ENCODE measurements around the gene SPRED1.
"Not testable (repeated sequence)": the region's sequence is repeated elsewhere in the genome, so short reads cannot be mapped to it uniquely, and the experiment has no call there.

Gene SPRED1

DNA sequence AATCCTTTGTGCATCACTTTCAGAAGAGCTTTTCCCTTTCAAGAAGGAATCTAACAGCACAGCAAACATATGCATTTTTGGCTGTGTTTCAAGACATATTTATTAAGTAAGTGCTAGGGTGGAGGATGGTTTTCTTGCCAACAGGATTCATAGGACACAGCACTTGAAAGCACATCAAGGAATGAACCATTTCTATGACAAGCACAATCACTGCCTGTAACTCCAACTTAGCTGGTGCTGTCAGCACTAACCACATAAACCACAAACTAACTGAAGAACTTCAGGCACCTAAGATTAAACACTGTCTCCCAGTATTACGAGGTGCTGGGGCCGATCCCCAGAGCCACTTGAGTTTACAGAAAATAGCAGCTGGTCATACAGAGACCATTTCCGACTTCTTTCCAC, 35.4 kb upstream of the SPRED1 start:
- Histone ChIP-seq H3K36me3 (ENCODE audit: control insufficient read depth in 1 of 2, insufficient read depth in 2 of 2, low read length in 2 of 2) (no peaks in the 10 kb centered on the region), H3K27me3 (ENCODE audit: low read depth, low read length) (no peaks in the 10 kb centered on the region), H3K4me3 (ENCODE audit: low read depth in 1 of 2, low read length in 2 of 2) (no peak overlapping the region), H3K9me3 (ENCODE audit: control insufficient read depth in 1 of 2, low read length in 2 of 2) (no peaks in the 10 kb centered on the region), H3K4me1 (ENCODE audit: control insufficient read depth in 1 of 2, insufficient read depth in 2 of 2, low read length in 2 of 2) (peaks cover 9 to 10% of the 10 kb centered on the region in 2 donors), H3K27ac (ENCODE audit: low read length) (no peak overlapping the region)

DNA sequence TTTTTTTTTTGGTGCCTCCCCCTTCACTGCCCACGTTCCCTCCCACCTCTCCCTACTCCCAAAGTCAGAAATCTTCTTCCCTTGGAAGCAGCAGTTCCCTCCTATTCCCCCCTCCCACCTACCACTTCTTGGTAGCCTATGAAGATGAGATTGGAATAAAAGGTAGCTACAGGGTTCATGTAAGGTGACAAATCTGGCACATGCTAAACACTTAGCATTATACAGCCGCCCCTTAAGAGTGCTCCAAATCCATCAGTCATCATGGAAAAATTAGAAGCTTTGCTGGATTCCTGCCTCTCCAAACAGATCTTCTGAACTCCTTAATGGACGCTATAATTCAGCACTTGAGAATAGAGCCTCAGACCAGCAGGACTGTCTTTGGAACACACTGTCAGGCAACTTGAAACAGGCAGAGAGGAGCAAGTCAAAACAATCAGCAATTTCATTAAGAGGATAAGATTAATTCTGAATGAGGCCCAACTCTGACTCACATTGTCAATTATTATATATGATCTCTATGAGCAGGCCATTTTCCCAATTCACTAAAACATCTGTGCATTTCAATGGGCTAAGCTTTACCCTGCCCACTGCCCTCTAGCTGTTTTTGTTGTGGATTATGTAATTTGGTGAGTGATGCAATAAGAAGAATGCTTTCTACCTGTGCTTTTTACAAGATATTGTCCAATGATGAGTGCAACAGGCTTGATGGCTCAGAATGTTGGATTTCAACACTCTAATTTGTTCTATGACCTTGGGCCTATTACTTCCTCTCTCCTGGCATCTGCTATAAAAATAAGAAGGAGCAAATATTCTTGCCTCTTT, 34.6 kb upstream of the SPRED1 start:
- Histone ChIP-seq H3K36me3 (ENCODE audit: control insufficient read depth in 1 of 2, insufficient read depth in 2 of 2, low read length in 2 of 2) (no peaks in the 10 kb centered on the region), H3K4me1 (ENCODE audit: control insufficient read depth in 1 of 2, insufficient read depth in 2 of 2, low read length in 2 of 2) (peaks cover 4 to 10% of the 10 kb centered on the region in 2 donors), H3K27me3 (ENCODE audit: low read depth, low read length) (no peaks in the 10 kb centered on the region), H3K4me3 (ENCODE audit: low read depth in 1 of 2, low read length in 2 of 2) (no peak overlapping the region), H3K27ac (ENCODE audit: low read length) (no peak overlapping the region), H3K9me3 (ENCODE audit: control insufficient read depth in 1 of 2, low read length in 2 of 2) (no peaks in the 10 kb centered on the region)

DNA sequence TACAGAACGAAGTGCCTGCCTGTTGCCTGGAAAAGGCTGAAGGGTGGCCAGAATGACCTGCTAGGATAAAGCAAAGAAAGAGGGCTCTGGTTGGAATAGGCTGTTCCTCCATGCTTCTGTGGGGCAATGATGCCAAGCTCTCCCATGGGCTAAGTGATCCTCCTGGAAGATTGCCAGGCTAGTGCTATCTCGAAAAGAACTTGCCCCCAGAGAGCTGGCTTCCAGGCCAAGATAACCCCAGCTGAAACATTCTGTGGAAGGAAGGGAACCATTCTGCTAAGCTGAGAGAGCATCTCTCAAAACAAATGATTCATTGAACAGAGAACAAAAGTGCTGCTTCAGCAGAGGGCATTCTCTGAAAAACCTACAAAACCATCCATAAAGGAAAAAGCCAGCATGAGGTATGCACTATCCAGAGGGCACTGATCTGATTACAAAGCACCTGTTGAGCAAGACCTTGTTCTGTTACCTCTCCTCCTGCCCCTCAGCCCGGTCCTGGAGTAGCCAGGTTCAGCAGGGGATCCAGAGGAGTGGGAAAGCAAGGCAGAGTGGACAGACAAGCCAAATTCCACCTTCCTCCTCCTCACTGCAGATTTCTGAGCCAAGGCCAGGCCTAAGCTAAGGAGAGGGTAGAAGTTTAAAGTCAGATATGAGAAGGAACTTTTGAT, 31.9 kb upstream of the SPRED1 start:
- Histone ChIP-seq H3K27ac (ENCODE audit: low read length) (no peak overlapping the region), H3K9me3 (ENCODE audit: control insufficient read depth in 1 of 2, low read length in 2 of 2) (no peaks in the 10 kb centered on the region), H3K36me3 (ENCODE audit: control insufficient read depth in 1 of 2, insufficient read depth in 2 of 2, low read length in 2 of 2) (no peaks in the 10 kb centered on the region), H3K4me3 (ENCODE audit: low read depth in 1 of 2, low read length in 2 of 2) (no peak overlapping the region), H3K4me1 (ENCODE audit: control insufficient read depth in 1 of 2, insufficient read depth in 2 of 2, low read length in 2 of 2) (peaks cover 0 to 10% of the 10 kb centered on the region in 2 donors), H3K27me3 (ENCODE audit: low read depth, low read length) (no peaks in the 10 kb centered on the region)

DNA sequence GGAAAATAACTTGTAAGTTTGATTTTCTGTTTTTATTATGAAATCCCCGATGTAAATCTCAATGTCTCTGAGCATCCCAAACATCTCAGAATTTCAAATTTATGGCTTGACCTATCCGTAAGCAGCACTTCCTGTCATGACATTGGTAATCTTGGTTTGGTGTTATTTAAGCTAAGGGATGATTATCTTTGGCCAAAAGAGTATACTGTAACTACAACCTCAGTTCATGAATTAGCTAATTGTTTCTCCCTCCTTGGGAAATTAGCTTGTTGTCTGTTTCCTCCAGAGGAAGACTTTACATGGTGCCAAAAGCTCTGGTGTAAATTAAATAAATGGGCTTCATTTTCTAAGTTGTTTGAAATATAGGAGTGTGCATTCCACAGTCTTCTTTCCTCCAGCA, 28.1 kb upstream of the SPRED1 start:
- Histone ChIP-seq H3K27me3 (ENCODE audit: low read depth, low read length) (no peaks in the 10 kb centered on the region), H3K27ac (ENCODE audit: low read length) (no peak overlapping the region), H3K36me3 (ENCODE audit: control insufficient read depth in 1 of 2, insufficient read depth in 2 of 2, low read length in 2 of 2) (no peaks in the 10 kb centered on the region), H3K4me3 (ENCODE audit: low read depth in 1 of 2, low read length in 2 of 2) (no peak overlapping the region), H3K4me1 (ENCODE audit: control insufficient read depth in 1 of 2, insufficient read depth in 2 of 2, low read length in 2 of 2) (no peaks in the 10 kb centered on the region), H3K9me3 (ENCODE audit: control insufficient read depth in 1 of 2, low read length in 2 of 2) (no peaks in the 10 kb centered on the region)

DNA sequence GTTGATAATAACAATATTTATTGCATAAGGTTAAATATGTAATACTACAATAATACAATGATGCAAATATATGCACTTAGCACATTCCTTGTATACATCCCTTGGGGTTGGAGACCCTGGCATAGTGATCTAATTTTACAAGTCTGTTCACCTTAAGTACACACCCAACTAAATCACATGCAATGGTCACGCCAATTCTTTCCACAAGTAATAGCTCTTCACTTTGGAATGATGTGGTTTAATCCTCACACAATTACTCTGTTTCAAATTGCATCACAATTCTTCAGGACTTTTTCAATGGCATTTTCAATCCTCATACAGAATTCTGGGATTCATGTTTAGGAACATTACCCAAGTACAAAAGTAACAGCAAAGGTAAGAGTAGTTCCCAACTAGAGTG, 27.3 kb upstream of the SPRED1 start:
- Histone ChIP-seq H3K4me3 (ENCODE audit: low read depth in 1 of 2, low read length in 2 of 2) (no peak overlapping the region), H3K27me3 (ENCODE audit: low read depth, low read length) (no peaks in the 10 kb centered on the region), H3K36me3 (ENCODE audit: control insufficient read depth in 1 of 2, insufficient read depth in 2 of 2, low read length in 2 of 2) (no peaks in the 10 kb centered on the region), H3K27ac (ENCODE audit: low read length) (no peak overlapping the region), H3K4me1 (ENCODE audit: control insufficient read depth in 1 of 2, insufficient read depth in 2 of 2, low read length in 2 of 2) (no peaks in the 10 kb centered on the region), H3K9me3 (ENCODE audit: control insufficient read depth in 1 of 2, low read length in 2 of 2) (no peaks in the 10 kb centered on the region)

DNA sequence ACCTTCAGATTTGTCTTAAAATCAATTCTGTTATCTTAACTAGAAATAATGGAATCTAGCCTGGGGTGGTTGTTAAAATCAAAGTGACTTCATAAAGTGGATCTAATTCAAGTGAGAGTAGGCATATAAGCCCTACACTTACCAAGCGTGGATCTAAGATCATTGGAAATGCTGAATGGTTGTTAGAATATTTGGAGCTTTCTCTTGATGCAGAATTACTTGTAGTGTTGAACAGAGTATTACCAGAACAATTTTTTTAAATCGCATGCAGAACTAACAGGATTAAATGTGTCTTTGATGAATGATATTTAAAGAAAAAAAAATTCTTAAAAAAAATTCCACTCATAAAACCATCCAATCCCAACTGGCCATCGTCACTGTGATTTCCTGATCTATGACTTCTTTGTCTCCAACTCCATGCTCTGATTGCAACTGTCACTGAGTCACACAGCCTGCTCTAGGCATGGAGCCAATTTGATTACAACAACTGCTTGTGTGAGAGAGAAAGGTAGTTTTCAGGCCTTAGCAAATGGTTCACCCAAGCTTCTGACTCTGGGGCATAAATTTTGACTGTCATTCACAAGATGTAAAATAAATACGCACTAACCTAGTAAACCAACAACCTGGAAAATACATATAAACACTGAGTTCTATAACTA, 25.9 kb upstream of the SPRED1 start:
- no peak overlapping the region for H3K27ac ChIP-seq (ENCODE audit: low read length)

DNA sequence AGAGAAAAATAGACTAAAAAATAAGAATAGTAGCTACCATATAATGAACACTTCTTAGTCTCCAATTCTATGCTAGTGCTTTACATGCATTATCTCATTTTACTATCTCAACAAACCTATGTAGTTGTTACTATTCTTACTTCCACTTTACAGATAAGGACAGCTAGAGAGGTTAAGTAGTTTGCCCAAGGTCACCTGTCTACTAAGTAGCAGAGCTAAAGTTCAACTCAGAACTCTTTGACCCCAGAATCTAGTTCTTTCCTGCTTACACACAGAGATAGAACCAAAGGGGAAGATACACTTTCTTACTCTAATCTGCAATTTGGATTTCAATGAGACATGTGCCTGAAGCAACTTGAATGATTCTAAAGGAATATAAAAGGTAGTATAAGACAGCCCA, 24.7 kb upstream of the SPRED1 start:
- Histone ChIP-seq H3K27me3 (ENCODE audit: low read depth, low read length) (no peaks in the 10 kb centered on the region), H3K4me1 (ENCODE audit: control insufficient read depth in 1 of 2, insufficient read depth in 2 of 2, low read length in 2 of 2) (no peaks in the 10 kb centered on the region), H3K4me3 (ENCODE audit: low read depth in 1 of 2, low read length in 2 of 2) (no peak overlapping the region), H3K9me3 (ENCODE audit: control insufficient read depth in 1 of 2, low read length in 2 of 2) (no peaks in the 10 kb centered on the region), H3K27ac (ENCODE audit: low read length) (no peak overlapping the region), H3K36me3 (ENCODE audit: control insufficient read depth in 1 of 2, insufficient read depth in 2 of 2, low read length in 2 of 2) (no peaks in the 10 kb centered on the region)

More for the DNA sequence above, 25.9 kb upstream of the SPRED1 start:
- Histone ChIP-seq H3K36me3 (ENCODE audit: control insufficient read depth in 1 of 2, insufficient read depth in 2 of 2, low read length in 2 of 2) (no peaks in the 10 kb centered on the region), H3K4me3 (ENCODE audit: low read depth in 1 of 2, low read length in 2 of 2) (no peak overlapping the region), H3K27me3 (ENCODE audit: low read depth, low read length) (no peaks in the 10 kb centered on the region), H3K4me1 (ENCODE audit: control insufficient read depth in 1 of 2, insufficient read depth in 2 of 2, low read length in 2 of 2) (no peaks in the 10 kb centered on the region), H3K9me3 (ENCODE audit: control insufficient read depth in 1 of 2, low read length in 2 of 2) (no peaks in the 10 kb centered on the region)

DNA sequence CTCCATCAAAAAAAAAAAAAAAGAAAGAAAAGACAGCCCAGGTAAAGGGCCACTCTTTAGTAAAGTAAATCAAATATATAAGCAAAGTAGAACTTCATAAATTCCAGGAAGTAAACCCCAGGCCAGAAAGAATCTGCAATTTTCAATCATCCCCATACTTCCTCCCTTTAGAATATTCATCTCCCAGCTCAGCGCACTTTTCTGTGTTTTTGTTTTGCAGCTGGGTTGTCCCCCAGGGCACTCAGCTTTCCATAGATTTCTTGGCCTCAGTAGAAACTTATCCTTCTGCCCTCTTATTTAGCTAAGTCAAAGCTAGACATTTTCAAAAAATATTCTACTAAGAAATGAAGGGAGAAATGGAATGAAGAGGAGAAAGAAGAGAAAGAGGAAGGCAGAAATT, 24.0 kb upstream of the SPRED1 start:
- Histone ChIP-seq H3K4me3 (ENCODE audit: low read depth in 1 of 2, low read length in 2 of 2) (no peak overlapping the region), H3K4me1 (ENCODE audit: control insufficient read depth in 1 of 2, insufficient read depth in 2 of 2, low read length in 2 of 2) (no peaks in the 10 kb centered on the region), H3K27me3 (ENCODE audit: low read depth, low read length) (no peaks in the 10 kb centered on the region), H3K36me3 (ENCODE audit: control insufficient read depth in 1 of 2, insufficient read depth in 2 of 2, low read length in 2 of 2) (no peaks in the 10 kb centered on the region), H3K9me3 (ENCODE audit: control insufficient read depth in 1 of 2, low read length in 2 of 2) (no peaks in the 10 kb centered on the region), H3K27ac (ENCODE audit: low read length) (no peak overlapping the region)

DNA sequence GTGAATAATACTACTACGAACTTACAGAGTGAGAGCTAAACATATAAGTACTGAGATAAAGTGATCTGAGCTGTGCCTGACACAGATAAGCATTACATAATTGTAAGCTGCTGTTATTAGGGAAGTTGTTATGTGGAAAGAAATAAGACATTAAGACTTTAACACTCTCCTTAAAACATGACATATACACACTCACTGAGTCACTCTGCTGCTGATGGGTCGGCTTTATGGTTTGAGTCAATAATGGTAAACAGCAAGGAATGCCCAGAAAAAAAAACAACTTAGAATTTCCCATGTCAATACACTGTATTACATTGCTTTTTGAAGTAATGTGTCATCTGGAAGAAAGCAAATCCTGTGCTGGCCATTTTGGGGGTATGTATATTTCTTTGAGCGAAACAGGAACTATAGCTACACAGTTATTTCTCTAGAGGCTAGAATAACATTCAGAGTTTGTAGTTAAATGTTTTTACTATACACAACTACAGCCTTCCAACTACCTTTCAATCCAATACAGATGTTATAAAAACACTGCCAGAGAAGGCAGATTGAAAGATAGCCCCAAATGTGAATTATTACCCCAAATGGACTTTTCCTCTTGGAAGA, 22.8 kb upstream of the SPRED1 start:
- H3K9me3 ChIP-seq (ENCODE audit: control insufficient read depth in 1 of 2, low read length in 2 of 2) = no peaks in the 10 kb centered on the region
- H3K36me3 ChIP-seq (ENCODE audit: control insufficient read depth in 1 of 2, insufficient read depth in 2 of 2, low read length in 2 of 2) = no peaks in the 10 kb centered on the region
- no peak overlapping the region for H3K27ac ChIP-seq (ENCODE audit: low read length)
- no peaks in the 10 kb centered on the region for H3K27me3 ChIP-seq (ENCODE audit: low read depth, low read length)
- H3K4me3 ChIP-seq (ENCODE audit: low read depth in 1 of 2, low read length in 2 of 2) = no peak overlapping the region
- H3K4me1 ChIP-seq (ENCODE audit: control insufficient read depth in 1 of 2, insufficient read depth in 2 of 2, low read length in 2 of 2) = no peaks in the 10 kb centered on the region

DNA sequence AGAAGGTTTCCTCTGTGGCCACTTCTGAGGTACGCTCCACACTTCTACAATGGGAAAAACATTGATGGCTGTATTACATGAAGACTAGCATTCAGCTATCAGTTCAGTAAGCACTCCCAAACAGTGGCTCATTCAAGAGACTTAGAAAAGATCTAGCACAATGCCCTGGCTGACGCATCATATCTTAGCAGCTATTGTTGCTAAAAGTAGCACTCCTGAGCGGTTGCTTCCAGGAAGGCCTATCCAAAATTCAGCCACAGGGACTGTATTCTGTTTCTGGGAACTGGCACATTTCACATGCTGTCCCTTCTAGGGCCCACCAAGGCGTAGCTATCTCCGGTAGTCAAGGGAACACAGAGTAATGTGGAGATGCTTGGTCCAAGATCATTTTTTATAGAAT, 21.2 kb upstream of the SPRED1 start:
- H3K36me3 ChIP-seq (ENCODE audit: control insufficient read depth in 1 of 2, insufficient read depth in 2 of 2, low read length in 2 of 2) = no peaks in the 10 kb centered on the region
- H3K27ac ChIP-seq (ENCODE audit: low read length) = no peak overlapping the region

DNA sequence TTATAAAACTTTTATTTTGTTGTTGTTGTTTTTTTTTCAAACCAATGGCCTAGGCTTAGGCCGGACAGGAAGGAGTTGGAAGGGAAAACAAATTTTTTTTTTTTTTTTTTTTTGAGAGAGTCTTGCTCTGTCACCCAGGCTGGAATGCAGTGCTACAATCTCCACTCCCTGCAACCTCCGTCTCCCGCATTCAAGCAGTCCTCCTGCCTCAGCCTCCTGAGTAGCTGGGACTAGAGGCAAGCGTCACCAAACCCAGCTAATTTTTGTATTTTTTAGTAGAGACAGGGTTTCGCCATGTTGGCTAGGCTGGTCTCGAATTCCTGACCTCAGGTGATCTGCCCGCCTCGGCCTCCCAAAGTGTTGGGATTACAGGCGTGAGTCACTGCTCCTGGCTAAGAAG, 15.6 kb upstream of the SPRED1 start:
- not testable (repeated sequence) for H3K27me3 ChIP-seq (ENCODE audit: low read depth, low read length); H3K4me1 ChIP-seq (ENCODE audit: control insufficient read depth in 1 of 2, insufficient read depth in 2 of 2, low read length in 2 of 2); H3K27ac ChIP-seq (ENCODE audit: low read length); H3K36me3 ChIP-seq (ENCODE audit: control insufficient read depth in 1 of 2, insufficient read depth in 2 of 2, low read length in 2 of 2); H3K9me3 ChIP-seq (ENCODE audit: control insufficient read depth in 1 of 2, low read length in 2 of 2); H3K4me3 ChIP-seq (ENCODE audit: low read depth in 1 of 2, low read length in 2 of 2)

More for the DNA sequence above, 21.2 kb upstream of the SPRED1 start:
- Histone ChIP-seq H3K4me3 (ENCODE audit: low read depth in 1 of 2, low read length in 2 of 2) (no peak overlapping the region), H3K4me1 (ENCODE audit: control insufficient read depth in 1 of 2, insufficient read depth in 2 of 2, low read length in 2 of 2) (no peaks in the 10 kb centered on the region), H3K9me3 (ENCODE audit: control insufficient read depth in 1 of 2, low read length in 2 of 2) (no peaks in the 10 kb centered on the region), H3K27me3 (ENCODE audit: low read depth, low read length) (no peaks in the 10 kb centered on the region)
